ENCODE measurements around the gene MRPL43. TPM values are rescaled to one million over a fixed set of nuclear protein-coding genes. Genes with fewer than 3 reads are reported as not detected.
A peak's percentile ranks its signal among the peaks of the same experiment; 100 is the strongest.

The MRPL43 gene
- total RNA-seq, 6 experiments from 2014 or later = 37.0 to 73.5 (median 45.0) TPM

- no peaks in the 10 kb centered on the region for H3K9me3 ChIP-seq
- intact Hi-C loops (cut with DNase I) = no loop called here
- peaks cover 0 to 27% (median 11%) of the 10 kb centered on the region in 4 donors for H3K4me1 ChIP-seq
- peak overlapping the region; percentile 60 to 97 (median 90) for H3K4me3 ChIP-seq
- WGBS (ENCODE audit: insufficient coverage, low coverage, low lambda C conversion rate, missing lambda C conversion rate) = 20% methylated on average over 2 of the region's 4 CpGs
- peak in 3 of 4 donors; percentile 6 to 30 (median 17) for TF ChIP-seq CTCF (IDR thresholded peaks at IDR 0.05)
- no peak for TF ChIP-seq POLR2A (IDR thresholded peaks at IDR 0.05)
- H3K27ac ChIP-seq = peak overlapping the region in 2 of 3 donors; percentile 2 to 65
- ATAC-seq (peak; percentile 76 to 84 (median 80)), DNase-seq (peak; percentile 65 to 91 (median 89))
- peaks cover 0 to 24% (median 4%) of the 10 kb centered on the region in 4 donors for H3K36me3 ChIP-seq
- H3K27me3 ChIP-seq = no peaks in the 10 kb centered on the region
Observed at GRCh38 chr10:100970914-100971811, 16.1 kb downstream of the MRPL43 start.

- peak; percentile 77 to 94 (median 91) for DNase-seq
- H3K27me3 ChIP-seq = no peaks in the 10 kb centered on the region
- peak overlapping the region in 2 of 3 donors; percentile 68 to 89 for H3K27ac ChIP-seq
- peak overlapping the region; percentile 60 to 97 (median 90) for H3K4me3 ChIP-seq
- intact Hi-C loops (cut with DNase I) = no loop called here
- H3K4me1 ChIP-seq = peaks cover 0 to 27% (median 11%) of the 10 kb centered on the region in 4 donors
- 33% methylated on average over 3 of the region's 13 CpGs for WGBS (ENCODE audit: insufficient coverage, low coverage, low lambda C conversion rate, missing lambda C conversion rate)
- TF ChIP-seq CTCF (IDR thresholded peaks at IDR 0.05) = no peak
- TF ChIP-seq POLR2A (IDR thresholded peaks at IDR 0.05) = no peak
- peak; percentile 65 to 82 (median 74) for ATAC-seq
- H3K9me3 ChIP-seq = no peaks in the 10 kb centered on the region
- peaks cover 0 to 24% (median 5%) of the 10 kb centered on the region in 4 donors for H3K36me3 ChIP-seq
Observed at GRCh38 chr10:100970076-100970913, 17.0 kb downstream of the MRPL43 start.

GRCh38 chr10:100969187-100970075 is 17.9 kb downstream of the MRPL43 start, which contains the start of gene SEMA4G:
SEMA4G (plus strand) TSS chr10:100969504; CDS start chr10:100972913, 3,409 bp downstream.
- Histone ChIP-seq H3K4me1 (peaks cover 0 to 31% (median 11%) of the 10 kb centered on the region in 4 donors), H3K4me3 (peak within 1 kb of the TSS; percentile 60 to 97 (median 90)), H3K27me3 (no peaks in the 10 kb centered on the region), H3K9me3 (no peaks in the 10 kb centered on the region), H3K27ac (peak within 1 kb of the TSS in 2 of 3 donors; percentile 68 to 89), H3K36me3 (peaks cover 0 to 16% (median 2%) of the 10 kb centered on the region in 4 donors)
- no CpG with 5 or more reads among the region's 70 CpGs for WGBS (ENCODE audit: insufficient coverage, low coverage, low lambda C conversion rate, missing lambda C conversion rate)
- ATAC-seq (peak; percentile 51 to 60 (median 54)), DNase-seq (peak; percentile 56 to 69 (median 67))
- intact Hi-C loops (cut with DNase I) = no loop called here
- TF ChIP-seq POLR2A (IDR thresholded peaks at IDR 0.05) (no peak), CTCF (IDR thresholded peaks at IDR 0.05) (peak; percentile 51 to 57 (median 53))

All from right lobe of liver (tissue), 6 donors.